Subcutaneous abdominal adipose tissue (tissue), 5 donors: ENCODE results near the gene RHOU.
A peak's percentile ranks its signal among the peaks of the same experiment; 100 is the strongest.
"Not testable (repeated sequence)": the region's sequence is repeated elsewhere in the genome, so short reads cannot be mapped to it uniquely, and the experiment has no call there.

ENCODE experiments used
- H3K27ac ChIP-seq: one replicate; pipeline ENCODE4 v1.7.0; 2013; ENCODE audit warnings: low read depth, mild to moderate bottlenecking, inconsistent platforms, low read length, moderate library complexity
- H3K27me3 ChIP-seq, 5 donors: one replicate each; pipeline ENCODE4 v1.7.0; 2013; ENCODE audit warnings: low read length in 5 of 5, inconsistent platforms in 1 of 5; ENCODE audit not compliant: control insufficient read depth in 5 of 5, insufficient read depth in 4 of 5
- H3K36me3 ChIP-seq, 5 donors: one replicate each; pipeline ENCODE4 v1.7.0; 2013; ENCODE audit warnings: low read length in 5 of 5; ENCODE audit not compliant: control insufficient read depth in 5 of 5, insufficient read depth in 5 of 5
- H3K4me1 ChIP-seq, 5 donors: one replicate each; pipeline ENCODE4 v1.7.0; 2013; ENCODE audit warnings: low read length in 5 of 5, mild to moderate bottlenecking in 3 of 5, moderate library complexity in 1 of 5; ENCODE audit not compliant: control insufficient read depth in 5 of 5, insufficient read depth in 5 of 5
- H3K4me3 ChIP-seq, 5 donors: one replicate each; pipeline ENCODE4 v1.7.0; 2013; ENCODE audit warnings: low read length in 5 of 5, low read depth in 1 of 5
- H3K9ac ChIP-seq, 5 donors: one replicate each; pipeline ENCODE4 v1.7.0; 2013; ENCODE audit warnings: low read length in 5 of 5, mild to moderate bottlenecking in 4 of 5, moderate library complexity in 3 of 5
- H3K9me3 ChIP-seq, 5 donors: one replicate each; pipeline ENCODE4 v1.7.0; 2013; ENCODE audit warnings: low read length in 5 of 5; ENCODE audit not compliant: control insufficient read depth in 5 of 5
- donor health status: healthy.
- donor health status: healthy.
- donor health status: healthy.
- donor health status: healthy.
- donor health status: healthy.

The RHOU gene

DNA sequence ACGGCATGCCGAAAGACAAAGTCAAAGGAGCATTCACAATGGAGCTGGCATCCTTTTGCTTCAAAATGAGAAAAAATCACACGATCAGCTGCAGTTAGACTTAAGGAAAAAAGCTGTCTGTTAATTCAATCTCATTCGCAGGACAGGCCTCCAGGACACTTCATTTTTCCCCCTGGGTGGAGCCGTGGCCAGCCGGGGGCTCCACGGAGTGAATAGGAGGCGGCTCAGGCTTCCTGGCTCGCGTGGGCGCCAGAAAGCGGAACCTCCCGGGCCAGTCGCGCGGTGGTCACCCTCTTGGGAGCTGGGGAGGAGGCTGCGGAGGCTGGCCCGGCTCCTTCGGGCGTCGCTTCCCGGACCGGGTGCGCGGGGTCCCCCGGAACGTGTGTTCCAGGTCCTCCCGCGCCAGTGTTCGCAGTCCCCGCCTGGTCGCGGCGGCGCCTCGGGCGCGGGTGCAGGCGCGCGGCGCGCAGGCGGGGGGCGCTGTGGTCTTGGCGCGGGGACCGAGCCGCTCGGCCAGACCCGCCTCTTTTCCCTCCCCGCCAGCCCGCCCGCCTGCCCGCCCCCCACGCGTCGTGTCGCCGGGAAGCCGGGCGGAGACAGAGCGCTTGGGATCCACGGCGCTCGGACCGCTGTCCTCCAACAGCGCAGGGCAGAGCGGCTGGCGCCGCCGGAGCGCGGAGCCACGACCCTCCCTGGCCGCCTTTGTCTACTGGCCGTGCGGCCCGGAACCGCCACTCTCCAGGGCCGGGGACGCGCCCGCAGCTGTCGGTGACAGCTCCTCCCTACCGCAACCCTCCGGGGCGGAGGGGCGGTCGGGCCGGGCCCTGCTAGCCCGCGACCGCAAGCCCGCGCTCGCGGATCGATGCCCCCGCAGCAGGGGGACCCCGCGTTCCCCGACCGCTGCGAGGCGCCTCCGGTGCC, at the start of gene RHOU:
Gene RHOU, plus strand, starts transcription at position 599 of the 921 bp plus-strand sequence. Its CDS starts 264 bp downstream, at position 863.
- Histone ChIP-seq H3K4me1 (peaks cover 2 to 41% (median 27%) of the 10 kb centered on the region in 5 donors), H3K9me3 (no peaks in the 10 kb centered on the region), H3K4me3 (peak within 1 kb of the TSS; percentile 72 to 86 (median 82)), H3K27me3 (no peaks in the 10 kb centered on the region), H3K9ac (peak within 1 kb of the TSS; percentile 71 to 87 (median 85)), H3K36me3 (peaks cover 0 to 11% (median 0%) of the 10 kb centered on the region in 5 donors), H3K27ac (peak within 1 kb of the TSS; percentile 44)

DNA sequence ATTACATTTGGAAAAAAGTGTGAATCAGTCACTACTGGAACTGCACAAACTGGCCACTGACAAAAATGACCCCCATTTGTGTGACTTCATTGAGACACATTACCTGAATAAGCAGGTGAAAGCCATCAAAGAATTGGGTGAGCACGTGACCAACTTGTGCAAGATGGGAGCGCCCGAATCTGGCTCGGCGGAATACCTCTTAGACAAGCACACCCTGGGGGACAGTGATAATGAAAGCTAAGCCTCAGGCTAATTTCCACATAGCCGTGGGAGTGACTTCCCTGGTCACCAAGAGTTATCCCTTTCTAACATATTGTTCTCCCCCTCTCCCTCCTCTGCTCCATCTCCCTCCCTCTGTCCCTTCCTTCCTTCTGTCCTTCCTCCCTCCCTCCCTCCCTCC, 47.7 kb upstream of the RHOU start:
- H3K36me3 ChIP-seq = no peaks in the 10 kb centered on the region
- no peak overlapping the region for H3K27ac ChIP-seq
- no peaks in the 10 kb centered on the region for H3K9me3 ChIP-seq
- no peak overlapping the region for H3K9ac ChIP-seq
- peaks cover 0 to 6% (median 0%) of the 10 kb centered on the region in 5 donors for H3K27me3 ChIP-seq
- no peak overlapping the region for H3K4me3 ChIP-seq
- H3K4me1 ChIP-seq = peaks cover 0 to 8% (median 0%) of the 10 kb centered on the region in 5 donors

DNA sequence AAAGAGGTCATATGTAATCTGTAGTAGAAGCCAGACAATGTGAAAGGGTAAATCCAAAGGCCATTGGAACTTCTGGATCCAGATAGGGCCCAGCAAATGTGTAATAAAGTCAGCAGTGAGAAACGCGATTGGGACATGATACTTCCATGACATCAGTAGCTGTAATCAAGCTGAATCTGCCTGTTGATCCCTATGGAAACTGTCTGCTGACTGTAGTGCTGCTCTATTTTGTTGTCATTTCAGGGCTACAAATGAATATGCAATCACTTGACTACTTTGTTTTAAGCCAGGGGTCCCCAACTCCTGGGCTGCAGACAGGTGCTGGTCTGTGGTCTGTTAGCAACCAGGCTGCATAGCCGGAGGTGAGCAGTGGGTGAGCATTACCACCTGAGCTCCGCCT, 46.0 kb upstream of the RHOU start:
- peaks cover 0 to 8% (median 0%) of the 10 kb centered on the region in 5 donors for H3K4me1 ChIP-seq
- no peaks in the 10 kb centered on the region for H3K9me3 ChIP-seq
- H3K27me3 ChIP-seq = peaks cover 0 to 6% (median 0%) of the 10 kb centered on the region in 5 donors
- no peaks in the 10 kb centered on the region for H3K36me3 ChIP-seq
- H3K9ac ChIP-seq = no peak overlapping the region
- no peak overlapping the region for H3K4me3 ChIP-seq
- H3K27ac ChIP-seq = no peak overlapping the region

GRCh38 chr1:228691211-228691610, 44.1 kb upstream of the RHOU start:
- H3K36me3 ChIP-seq = no peaks in the 10 kb centered on the region

DNA sequence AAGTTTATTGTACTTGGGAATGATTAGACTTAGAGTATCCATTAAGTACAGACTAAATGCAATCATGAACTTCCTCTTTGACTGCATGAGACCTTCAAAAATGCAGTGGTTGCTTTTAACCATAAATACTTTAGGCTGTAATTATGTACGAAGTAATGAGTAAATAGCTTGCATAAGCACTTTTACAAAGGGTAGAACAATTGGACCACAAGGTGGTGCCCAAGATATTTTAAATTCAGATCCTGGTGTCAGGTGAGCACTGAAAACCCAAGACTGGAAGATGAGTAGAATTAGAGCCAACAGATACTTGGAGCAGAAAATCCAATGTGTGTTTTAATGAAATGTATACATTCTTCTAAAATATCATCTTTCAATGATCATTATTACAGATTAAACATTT, 43.4 kb upstream of the RHOU start:
- peaks cover 0 to 2% (median 1%) of the 10 kb centered on the region in 5 donors for H3K4me1 ChIP-seq
- H3K36me3 ChIP-seq = no peaks in the 10 kb centered on the region
- no peak overlapping the region for H3K9ac ChIP-seq
- H3K4me3 ChIP-seq = no peak overlapping the region
- H3K27ac ChIP-seq = no peak overlapping the region
- H3K9me3 ChIP-seq = no peaks in the 10 kb centered on the region
- peaks cover 0 to 6% (median 0%) of the 10 kb centered on the region in 5 donors for H3K27me3 ChIP-seq

More at GRCh38 chr1:228691211-228691610, 44.1 kb upstream of the RHOU start:
- Histone ChIP-seq H3K9ac (no peak overlapping the region), H3K9me3 (no peaks in the 10 kb centered on the region), H3K4me1 (no peaks in the 10 kb centered on the region), H3K27ac (no peak overlapping the region), H3K4me3 (no peak overlapping the region), H3K27me3 (peaks cover 0 to 6% (median 0%) of the 10 kb centered on the region in 5 donors)

- not testable (repeated sequence) for H3K36me3 ChIP-seq, H3K4me3 ChIP-seq, H3K27me3 ChIP-seq, H3K27ac ChIP-seq, H3K4me1 ChIP-seq, H3K9ac ChIP-seq, H3K9me3 ChIP-seq
Measured at GRCh38 chr1:228694447-228694846, 40.8 kb upstream of the RHOU start.

DNA sequence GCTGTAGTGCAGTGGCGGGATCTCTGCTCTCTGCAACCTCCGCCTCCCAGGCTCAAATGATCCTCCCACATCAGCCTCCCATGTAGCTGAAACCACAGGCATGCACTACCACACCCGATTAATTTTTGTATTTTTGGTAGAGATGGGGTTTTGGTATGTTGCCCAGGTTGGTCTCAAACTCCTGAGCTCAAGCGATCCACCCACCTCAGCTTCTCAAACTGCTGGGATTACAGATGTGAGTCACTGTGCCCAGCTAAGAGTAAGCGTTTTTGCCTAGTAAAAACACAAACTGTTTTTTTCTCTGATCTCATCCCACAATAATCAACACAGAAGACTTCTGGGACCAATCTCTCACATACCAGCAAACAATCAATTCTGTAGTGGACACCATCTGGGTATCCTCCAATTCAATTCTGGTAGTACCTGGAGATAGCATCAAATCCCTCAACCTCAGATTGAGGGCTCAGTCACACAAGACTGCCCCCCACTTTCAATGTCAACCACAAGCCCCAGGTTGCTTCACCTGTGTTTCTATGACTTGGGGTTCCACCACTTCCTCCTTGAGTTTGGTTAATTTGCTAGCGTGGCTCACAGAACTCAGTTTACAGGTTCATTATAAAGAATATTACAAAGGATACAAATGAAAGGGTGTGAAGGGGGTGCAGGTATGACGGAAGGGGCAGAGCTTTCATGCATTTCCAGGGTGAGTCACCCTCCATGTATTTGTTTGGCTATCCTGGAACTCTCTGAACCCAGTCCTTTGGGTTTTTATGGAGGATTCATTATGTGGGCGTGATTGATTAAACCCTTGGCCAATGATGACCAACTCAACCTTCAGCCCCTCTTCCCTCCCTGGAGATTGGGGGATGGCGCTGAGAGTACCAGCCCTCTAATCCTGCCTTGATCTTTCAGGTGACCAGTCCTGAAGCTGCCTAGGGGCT, 40.0 kb upstream of the RHOU start:
- Histone ChIP-seq H3K36me3 (no peaks in the 10 kb centered on the region), H3K9me3 (no peaks in the 10 kb centered on the region), H3K27me3 (no peaks in the 10 kb centered on the region), H3K9ac (no peak overlapping the region), H3K27ac (no peak overlapping the region), H3K4me3 (no peak overlapping the region), H3K4me1 (peaks cover 2 to 10% (median 8%) of the 10 kb centered on the region in 5 donors)

GRCh38 chr1:228697207-228698016, 37.9 kb upstream of the RHOU start:
- no peaks in the 10 kb centered on the region for H3K36me3 ChIP-seq
- H3K9me3 ChIP-seq = no peaks in the 10 kb centered on the region
- no peak overlapping the region for H3K9ac ChIP-seq
- no peak overlapping the region for H3K4me3 ChIP-seq
- no peak overlapping the region for H3K27ac ChIP-seq
- H3K27me3 ChIP-seq = no peaks in the 10 kb centered on the region
- H3K4me1 ChIP-seq = peaks cover 2 to 10% (median 8%) of the 10 kb centered on the region in 5 donors

DNA sequence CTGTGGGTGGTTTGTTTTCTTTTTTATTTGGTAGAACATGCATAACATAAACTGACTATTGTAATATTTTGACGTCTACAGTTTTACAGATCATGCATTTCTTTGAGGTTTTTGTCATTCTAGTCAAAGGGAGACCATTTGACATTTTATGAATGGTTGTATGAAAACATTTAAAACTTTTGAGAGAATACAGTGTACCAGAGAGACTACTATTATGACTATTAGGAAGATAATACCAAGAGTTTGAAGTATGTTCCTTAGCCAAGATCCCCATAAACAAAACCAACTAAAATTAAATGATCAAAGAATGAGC, 37.3 kb upstream of the RHOU start:
- Histone ChIP-seq H3K9ac (no peak overlapping the region), H3K4me1 (peaks cover 2 to 10% (median 8%) of the 10 kb centered on the region in 5 donors), H3K27ac (no peak overlapping the region), H3K4me3 (no peak overlapping the region), H3K27me3 (no peaks in the 10 kb centered on the region), H3K9me3 (no peaks in the 10 kb centered on the region), H3K36me3 (no peaks in the 10 kb centered on the region)
